ENCODE measurements around the gene ADAM22. TPM values are rescaled to one million over a fixed set of nuclear protein-coding genes. Genes with fewer than 3 reads are reported as not detected.

ADAM22 gene
- total and polyA plus RNA-seq, 2 of the 4 experiments (the other 2 are of a cell fraction), result 0.03 to 0.18 TPM

DNA sequence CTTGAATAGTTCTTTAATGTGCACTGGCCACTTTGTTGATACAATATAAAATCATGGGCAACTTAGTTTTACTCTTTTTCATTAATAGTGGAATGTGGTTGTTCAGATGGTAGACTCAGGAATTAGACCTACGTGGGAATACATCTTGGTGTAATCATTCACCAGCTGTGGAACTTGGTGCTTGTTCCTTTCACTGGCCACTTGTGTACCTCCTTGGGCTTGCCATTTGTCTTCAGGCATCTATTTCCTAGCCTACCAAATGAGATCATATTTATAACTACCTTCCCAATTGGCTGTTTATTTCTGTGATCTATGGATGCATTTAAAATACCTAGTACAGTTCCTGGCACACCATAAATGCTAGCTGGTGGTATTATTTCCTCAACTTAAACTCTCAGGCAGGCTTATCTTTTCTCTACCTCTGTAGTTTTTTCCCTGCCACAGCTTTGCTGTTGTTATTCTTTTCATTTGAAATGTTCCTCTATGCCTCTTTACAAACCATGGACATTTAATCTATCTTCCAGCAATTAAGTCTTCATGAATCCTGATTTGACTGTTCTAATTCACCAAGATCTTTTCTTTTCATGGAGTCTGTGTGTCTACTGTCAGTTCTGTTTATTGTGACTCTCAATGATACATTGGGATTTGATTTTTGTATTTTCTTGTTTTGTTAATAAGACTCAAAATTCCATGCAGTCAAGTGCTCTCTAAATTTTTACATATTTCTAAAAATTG lies 113.0 kb downstream of the ADAM22 start:
- TF ChIP-seq USF2 (IDR thresholded peaks at IDR 0.05; ENCODE audit: low read depth, low read length), result no peak
- no peak for TF ChIP-seq FOS (IDR thresholded peaks at IDR 0.05; ENCODE audit: low read depth, low read length)
- no peak for TF ChIP-seq MAFK (IDR thresholded peaks at IDR 0.05; ENCODE audit: low read depth, low read length)
- TF ChIP-seq MXI1 (IDR thresholded peaks at IDR 0.05; ENCODE audit: borderline replicate concordance, low read depth, low read length), result no peak
- no peak for TF ChIP-seq RFX5 (IDR thresholded peaks at IDR 0.05; ENCODE audit: low read depth, low read length)
- no peak for TF ChIP-seq CHD1 (IDR thresholded peaks at IDR 0.05; ENCODE audit: low read depth, low read length)
- no peak for TF ChIP-seq CTCF (conservative IDR thresholded peaks at IDR 0.05; ENCODE audit: low read depth, low read length)
- TF ChIP-seq MAZ (IDR thresholded peaks at IDR 0.05; ENCODE audit: borderline replicate concordance, low read depth, low read length), result no peak
- TF ChIP-seq POLR2A (IDR thresholded peaks at IDR 0.05; ENCODE audit: low read depth, low read length), result no peak
- no peak for TF ChIP-seq ELK1 (IDR thresholded peaks at IDR 0.05; ENCODE audit: borderline replicate concordance, low read depth, low read length)
- no peak overlapping the region for H2BK15ac ChIP-seq (ENCODE audit: low read depth, low read length)
- H3K9me1 ChIP-seq (ENCODE audit: insufficient read depth, low read length), result no peaks in the 10 kb centered on the region
- no peak overlapping the region for H2BK5ac ChIP-seq (ENCODE audit: low read depth, low read length, poor library complexity, severe bottlenecking)
- H3K14ac ChIP-seq (replicated peaks; ENCODE audit: low read depth, low read length), result no peak overlapping the region
- no peak overlapping the region for H3K4me2 ChIP-seq (ENCODE audit: low read depth, low read length)
- dilution Hi-C loops (cut with HindIII; ENCODE audit: low sequenced_read_pairs, unreplicated experiment), result no loop called here
- no peak overlapping the region for H3K56ac ChIP-seq (ENCODE audit: extremely low read depth, insufficient read depth, low read length)
- WGBS, 2 experiments (ENCODE audit: extremely low coverage in 2 of 2, insufficient read length in 1 of 2), result no CpG with 5 or more reads among the region's 1 CpG
- DNase-seq (no peak), ATAC-seq (ENCODE audit: low read depth) (no peak)
- no peaks in the 10 kb centered on the region for H3K79me1 ChIP-seq (ENCODE audit: low read depth in 1 of 2, low read length in 2 of 2)
- ChIA-PET CTCF (no interaction called here), POLR2A (ENCODE audit: unreplicated experiment) (no interaction called here)
- H2AK5ac ChIP-seq (ENCODE audit: low read depth, low read length), result no peak overlapping the region
- H4K91ac ChIP-seq (ENCODE audit: insufficient read depth, low read depth, low read length), result no peak overlapping the region
- H2BK20ac ChIP-seq (ENCODE audit: low read depth, low read length), result no peak overlapping the region
- intact Hi-C loops (cut with micrococcal nuclease), result no loop called here
- H2BK120ac ChIP-seq (ENCODE audit: low read depth, low read length), result no peak overlapping the region
- no peaks in the 10 kb centered on the region for H3K27me3 ChIP-seq (ENCODE audit: control insufficient read depth, insufficient read depth, low read length)
- no peak overlapping the region for H3K27ac ChIP-seq (ENCODE audit: insufficient read depth, low read length)
- H4K8ac ChIP-seq (ENCODE audit: low read depth in 2 of 2, low read length in 2 of 2), result no peak overlapping the region
- in situ Hi-C loops (cut with MboI; ENCODE audit: low sequenced_read_pairs), result no loop called here
- no peaks in the 10 kb centered on the region for H3K4me1 ChIP-seq (ENCODE audit: control insufficient read depth, insufficient read depth, low read length)
- no peak overlapping the region for H3K4me3 ChIP-seq (ENCODE audit: insufficient read depth, low read depth, low read length)
- no peaks in the 10 kb centered on the region for H3K9me3 ChIP-seq (ENCODE audit: control insufficient read depth, insufficient read depth, low read length)
- no peak overlapping the region for H3K4ac ChIP-seq (ENCODE audit: low read depth, low read length)
- H3K23ac ChIP-seq (ENCODE audit: low read depth, low read length), result no peak overlapping the region
- no peak overlapping the region for H4K5ac ChIP-seq (ENCODE audit: low read depth, low read length)
- no peak overlapping the region for H2AFZ ChIP-seq (replicated peaks; ENCODE audit: low read length, poor library complexity)
- H3K18ac ChIP-seq (ENCODE audit: low read depth, low read length), result no peak overlapping the region
- no peak overlapping the region for H2AK9ac ChIP-seq (replicated peaks; ENCODE audit: low read depth, low read length, poor library complexity)
- no peaks in the 10 kb centered on the region for H4K20me1 ChIP-seq (ENCODE audit: insufficient read depth, low read length)
- BruUV-seq (replicated peaks), result no TSS peak
- H3K36me3 ChIP-seq (ENCODE audit: control insufficient read depth, insufficient read depth, low read length), result no peaks in the 10 kb centered on the region
- no peak overlapping the region for H3K9ac ChIP-seq (ENCODE audit: low read depth, low read length)

Data from IMR-90 (cell line).